OCI-LY3 (cell line): ENCODE data around the gene EPB41L5.

Experiments used
- CTCF ChIP-seq: fragments of 200-600, 300-600 bp; sonication (generic); IDR thresholded peaks from 2 replicates; pipeline ENCODE4 v1.5.1; 2014; ENCODE audit warnings: antibody characterized with exemption, low read length, low read depth
- EZH2phosphoT487 ChIP-seq: fragments of 200-600 bp; shearing (Covaris generic); IDR thresholded peaks from 2 replicates; pipeline ENCODE4 v1.6.1; 2018; ENCODE audit warnings: antibody characterized with exemption, mixed run types, low read depth

GRCh38 chr2:120134263-120134662 is 121.4 kb downstream of the EPB41L5 start:
- TF ChIP-seq CTCF = no peak
- TF ChIP-seq EZH2phosphoT487 = no peak
